Tibial nerve (tissue), 4 donors: ENCODE data around the gene STYK1.
"Not testable (repeated sequence)": the region's sequence is repeated elsewhere in the genome, so short reads cannot be mapped to it uniquely, and the experiment has no call there.

Experiments used
- CTCF ChIP-seq, 5 experiments: fragments of 200-600 bp in 3 of 5; fragments of 450-650 bp in 2 of 5; sonication (generic) in 3 of 5; IDR thresholded peaks; one replicate each; pipeline ENCODE4 v1.5.1; 2016 to 2019; ENCODE audit warnings: antibody characterized with exemption in 5 of 5, mild to moderate bottlenecking in 3 of 5, moderate library complexity in 2 of 5
- EP300 ChIP-seq, 2 donors: sonication (generic); formaldehyde crosslinking; IDR thresholded peaks; one replicate each; pipeline ENCODE4 v1.6.1; 2017; ENCODE audit warnings: antibody characterized with exemption in 2 of 2, mild to moderate bottlenecking in 1 of 2
- POLR2A ChIP-seq, 2 donors: fragments of 450-650 bp; IDR thresholded peaks; one replicate each; pipeline ENCODE4 v1.6.1; 2017; ENCODE audit warnings: antibody characterized with exemption in 2 of 2, mild to moderate bottlenecking in 2 of 2, moderate library complexity in 2 of 2

GRCh38 chr12:10611258-10611657, 62.6 kb downstream of the STYK1 start:
- TF ChIP-seq CTCF, POLR2A, EP300 (IDR thresholded peaks at IDR 0.05): not testable (repeated sequence)
